Stimulated activated CD4-positive, alpha-beta T cell treated with anti-CD3 and anti-CD28 coated beads, TNF-alpha, amount 100 ng/mL, for 4 hours (primary cell): ENCODE results near the gene KIFAP3.
A peak's percentile ranks its signal among the peaks of the same experiment; 100 is the strongest.
"Not testable (repeated sequence)": the region's sequence is repeated elsewhere in the genome, so short reads cannot be mapped to it uniquely, and the experiment has no call there.

Source experiments
- DNase-seq, 3 experiments: peaks; one replicate each; pipeline ENCODE4 v3.0.0-alpha.2; 2020; ENCODE audit warnings: low read depth in 3 of 3

Gene KIFAP3

GRCh38 chr1:169924829-169925228 is 149.7 kb downstream of the KIFAP3 start:
- DNase-seq, result no peak

- DNase-seq, result no peak
Measured at GRCh38 chr1:169924063-169924462, 150.4 kb downstream of the KIFAP3 start.

GRCh38 chr1:169921080-169921479 is 153.4 kb downstream of the KIFAP3 start:
- DNase-seq, result no peak

GRCh38 chr1:169918927-169919326 is 155.6 kb downstream of the KIFAP3 start:
- DNase-seq, result no peak

- DNase-seq, result not testable (repeated sequence)
Measured at GRCh38 chr1:169918220-169918619, 156.3 kb downstream of the KIFAP3 start.

- DNase-seq, result no peak
Measured at GRCh38 chr1:169915150-169915549, 159.3 kb downstream of the KIFAP3 start.

GRCh38 chr1:169914531-169914930 is 160.0 kb downstream of the KIFAP3 start:
- DNase-seq, result no peak

GRCh38 chr1:169909499-169909898 is 165.0 kb downstream of the KIFAP3 start:
- DNase-seq, result no peak

GRCh38 chr1:169906938-169907337 is 167.6 kb downstream of the KIFAP3 start:
- DNase-seq, result no peak

GRCh38 chr1:169904834-169905233 is 169.7 kb downstream of the KIFAP3 start:
- DNase-seq, result no peak

- DNase-seq, result no peak
Measured at GRCh38 chr1:169902751-169903150, 171.7 kb downstream of the KIFAP3 start.

GRCh38 chr1:169901115-169901514 is 173.4 kb downstream of the KIFAP3 start:
- no peak for DNase-seq

- DNase-seq, result no peak
Measured at GRCh38 chr1:169900571-169900970, 173.9 kb downstream of the KIFAP3 start.

GRCh38 chr1:169899519-169900217 is 174.8 kb downstream of the KIFAP3 start:
- DNase-seq, result no peak

GRCh38 chr1:169896013-169896412 is 178.5 kb downstream of the KIFAP3 start:
- DNase-seq, result no peak

- DNase-seq, result no peak
Measured at GRCh38 chr1:169894424-169895145, 179.9 kb downstream of the KIFAP3 start.

GRCh38 chr1:169893645-169894423 is 180.7 kb downstream of the KIFAP3 start, which contains the start of gene SCYL3:
TSS of gene SCYL3 (minus strand) at chr1:169893896. CDS start at chr1:169888840, 5,056 bp downstream.
- peak; percentile 69 to 84 (median 78) for DNase-seq

GRCh38 chr1:169892927-169893644 is 181.4 kb downstream of the KIFAP3 start:
- peak in 1 of 3 experiments; percentile 14 for DNase-seq

- DNase-seq, result no peak
Measured at GRCh38 chr1:169892176-169892926, 182.1 kb downstream of the KIFAP3 start.

- no peak for DNase-seq
Measured at GRCh38 chr1:169891539-169891885, 183.0 kb downstream of the KIFAP3 start.
